Brain microvascular endothelial cell (primary cell): ENCODE measurements around the gene EMILIN1.

Source experiments
- DNase-seq: peaks from one replicate; pipeline ENCODE4 v3.0.0-alpha.2; 2020
- H3K27ac ChIP-seq: fragments of 250-450 bp; sonication (Bioruptor Pico); 2 replicates; pipeline ENCODE4 v1.5.1; 2020; ENCODE audit warnings: mild to moderate bottlenecking, moderate library complexity
- H3K27me3 ChIP-seq: fragments of 250-450 bp; sonication (Bioruptor Pico); replicated peaks from 2 replicates; pipeline ENCODE4 v1.5.1; 2020; ENCODE audit warnings: mild to moderate bottlenecking
- H3K36me3 ChIP-seq: fragments of 250-450 bp; sonication (Bioruptor Pico); replicated peaks from 2 replicates; pipeline ENCODE4 v1.5.1; 2020; ENCODE audit warnings: mild to moderate bottlenecking
- H3K4me3 ChIP-seq: 2 replicates; pipeline ENCODE4 v1.5.1; 2011; ENCODE audit warnings: low read depth, mild to moderate bottlenecking, control low read depth, low read length, moderate library complexity
- CTCF ChIP-seq: IDR thresholded peaks from 2 replicates; pipeline ENCODE4 v1.5.1; 2011; ENCODE audit warnings: low read depth, mild to moderate bottlenecking, moderate library complexity, low read length, control low read depth, inconsistent platforms; ENCODE audit errors: missing control alignments
- in situ Hi-C: cut with HindIII; loops from 2 replicates; pipeline ENCODE4 v1.10.0; 2017; ENCODE audit warnings: low sequenced_read_pairs, low pct_ligation_motif_present

EMILIN1 gene

DNA sequence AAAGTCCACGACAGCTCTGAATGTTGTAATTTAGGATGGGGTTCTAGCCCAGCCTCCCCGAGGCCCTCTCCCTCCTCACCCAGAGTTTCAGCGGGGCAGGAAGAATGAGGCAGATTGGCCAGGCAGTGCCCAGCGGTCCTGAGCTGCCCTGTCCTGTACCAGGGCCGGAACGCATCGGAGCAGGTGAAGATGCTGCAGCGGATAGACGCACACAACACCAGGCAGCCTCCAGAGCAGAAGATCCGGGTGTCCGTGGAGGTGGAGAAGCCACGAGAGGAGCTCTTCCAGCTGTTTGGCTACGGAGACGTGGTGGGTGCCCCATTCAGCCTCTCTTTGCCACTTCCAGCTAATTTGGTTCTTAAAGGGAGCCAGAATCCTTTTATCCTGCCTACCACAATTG, 18.9 kb downstream of the EMILIN1 start:
- in situ Hi-C loops = no loop called here
- Histone ChIP-seq H3K27me3 (no peaks in the 10 kb centered on the region), H3K4me3 (no peak overlapping the region), H3K36me3 (no peaks in the 10 kb centered on the region), H3K27ac (no peak overlapping the region)
- DNase-seq = no peak
- no peak for TF ChIP-seq CTCF

DNA sequence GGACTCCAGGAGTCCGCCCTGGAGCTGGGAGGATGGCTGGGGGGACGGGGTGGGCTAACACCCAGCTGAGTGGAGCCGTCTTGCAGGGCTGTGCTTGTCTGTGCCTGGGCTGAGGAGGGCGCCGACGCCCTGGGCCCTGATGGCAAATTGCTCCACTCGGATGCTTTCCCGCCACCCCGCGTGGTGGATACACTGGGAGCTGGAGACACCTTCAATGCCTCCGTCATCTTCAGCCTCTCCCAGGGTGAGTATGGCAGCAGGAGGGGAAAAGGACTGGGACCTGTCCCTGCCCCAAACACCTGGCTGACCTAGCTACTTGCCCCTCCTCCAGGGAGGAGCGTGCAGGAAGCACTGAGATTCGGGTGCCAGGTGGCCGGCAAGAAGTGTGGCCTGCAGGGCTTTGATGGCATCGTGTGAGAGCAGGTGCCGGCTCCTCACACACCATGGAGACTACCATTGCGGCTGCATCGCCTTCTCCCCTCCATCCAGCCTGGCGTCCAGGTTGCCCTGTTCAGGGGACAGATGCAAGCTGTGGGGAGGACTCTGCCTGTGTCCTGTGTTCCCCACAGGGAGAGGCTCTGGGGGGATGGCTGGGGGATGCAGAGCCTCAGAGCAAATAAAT, 21.0 kb downstream of the EMILIN1 start:
- no peak for DNase-seq
- no peak for TF ChIP-seq CTCF
- Histone ChIP-seq H3K36me3 (no peaks in the 10 kb centered on the region), H3K27ac (no peak overlapping the region), H3K27me3 (no peaks in the 10 kb centered on the region), H3K4me3 (no peak overlapping the region)
- in situ Hi-C loops = no loop called here

DNA sequence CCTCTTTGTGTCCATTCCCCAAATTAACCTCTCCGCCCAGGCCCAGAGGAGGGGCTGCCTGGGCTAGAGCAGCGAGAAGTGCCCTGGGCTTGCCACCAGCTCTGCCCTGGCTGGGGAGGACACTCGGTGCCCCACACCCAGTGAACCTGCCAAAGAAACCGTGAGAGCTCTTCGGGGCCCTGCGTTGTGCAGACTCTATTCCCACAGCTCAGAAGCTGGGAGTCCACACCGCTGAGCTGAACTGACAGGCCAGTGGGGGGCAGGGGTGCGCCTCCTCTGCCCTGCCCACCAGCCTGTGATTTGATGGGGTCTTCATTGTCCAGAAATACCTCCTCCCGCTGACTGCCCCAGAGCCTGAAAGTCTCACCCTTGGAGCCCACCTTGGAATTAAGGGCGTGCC, 21.6 kb downstream of the EMILIN1 start:
- Histone ChIP-seq H3K27me3 (no peaks in the 10 kb centered on the region), H3K4me3 (no peak overlapping the region), H3K36me3 (no peaks in the 10 kb centered on the region), H3K27ac (no peak overlapping the region)
- in situ Hi-C loops = loop anchor here (25.0 kb wide), 1 partner anchor 187 kb away; the partner anchor contains the start of genes DNAJC5G and TRIM54
- no peak for TF ChIP-seq CTCF
- no peak for DNase-seq

GRCh38 chr2:27102329-27102728, 23.9 kb downstream of the EMILIN1 start:
- no peak for DNase-seq

DNA sequence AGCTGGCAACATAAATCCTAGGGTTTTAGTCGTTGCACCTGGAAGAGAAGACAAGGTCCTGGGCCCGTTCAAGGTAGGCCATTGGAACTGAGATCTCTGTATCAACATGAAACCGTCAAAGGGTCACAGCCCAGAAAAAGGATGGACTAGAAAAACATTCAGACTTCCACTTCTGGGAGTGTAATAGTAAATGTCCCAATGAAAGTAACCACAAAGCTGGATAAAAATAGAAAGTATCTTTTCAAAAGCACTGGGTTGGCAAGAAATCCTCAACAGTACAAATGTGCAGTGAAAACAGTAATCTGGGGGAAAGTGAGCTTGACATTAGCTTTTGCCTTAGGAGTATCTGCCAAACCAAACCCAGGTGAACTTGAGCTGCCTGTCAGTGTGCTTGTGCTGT, 27.6 kb downstream of the EMILIN1 start:
- Histone ChIP-seq H3K27me3 (no peaks in the 10 kb centered on the region), H3K4me3 (no peak overlapping the region), H3K36me3 (no peaks in the 10 kb centered on the region), H3K27ac (no peak overlapping the region)
- TF ChIP-seq CTCF = no peak
- in situ Hi-C loops = loop anchor here (25.0 kb wide), 1 partner anchor 181 kb away; the partner anchor contains the start of genes DNAJC5G and TRIM54
- no peak for DNase-seq

More at GRCh38 chr2:27102329-27102728, 23.9 kb downstream of the EMILIN1 start:
- H3K36me3 ChIP-seq = no peaks in the 10 kb centered on the region
- no peak for TF ChIP-seq CTCF
- in situ Hi-C loops = loop anchor here (25.0 kb wide), 1 partner anchor 185 kb away; the partner anchor contains the start of genes DNAJC5G and TRIM54
- no peak overlapping the region for H3K4me3 ChIP-seq
- H3K27me3 ChIP-seq = no peaks in the 10 kb centered on the region
- H3K27ac ChIP-seq = no peak overlapping the region

DNA sequence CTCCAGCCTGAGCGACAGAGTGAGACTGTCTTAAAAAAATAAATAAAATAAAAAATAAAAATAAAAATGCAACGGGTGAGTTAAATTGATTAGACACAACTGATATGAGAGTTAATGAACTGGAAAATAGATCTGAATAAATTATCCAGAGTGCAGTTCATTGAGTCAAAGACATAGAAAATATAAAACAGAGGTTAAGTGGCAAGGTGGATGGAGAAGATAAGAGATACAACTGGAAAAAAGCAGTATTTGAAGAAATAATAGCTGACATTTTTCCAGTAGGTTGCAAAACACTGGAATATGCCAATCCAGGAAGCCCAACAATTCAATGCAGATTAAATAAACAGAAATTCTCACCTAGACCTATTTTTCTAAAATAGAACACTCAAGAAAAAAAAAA, 29.8 kb downstream of the EMILIN1 start:
- Histone ChIP-seq H3K36me3 (no peaks in the 10 kb centered on the region), H3K27me3 (no peaks in the 10 kb centered on the region), H3K4me3 (no peak overlapping the region), H3K27ac (no peak overlapping the region)
- in situ Hi-C loops = loop anchor here (25.0 kb wide), 1 partner anchor 179 kb away; the partner anchor contains the start of genes DNAJC5G and TRIM54
- no peak for DNase-seq
- no peak for TF ChIP-seq CTCF
